Measurements from ENCODE around the gene RAB40B. TPM values are rescaled to one million over a fixed set of nuclear protein-coding genes. Genes with fewer than 3 reads are reported as not detected.

Gene RAB40B
- total RNA-seq, 1 experiment from 2014 or later: 22.4 TPM

DNA sequence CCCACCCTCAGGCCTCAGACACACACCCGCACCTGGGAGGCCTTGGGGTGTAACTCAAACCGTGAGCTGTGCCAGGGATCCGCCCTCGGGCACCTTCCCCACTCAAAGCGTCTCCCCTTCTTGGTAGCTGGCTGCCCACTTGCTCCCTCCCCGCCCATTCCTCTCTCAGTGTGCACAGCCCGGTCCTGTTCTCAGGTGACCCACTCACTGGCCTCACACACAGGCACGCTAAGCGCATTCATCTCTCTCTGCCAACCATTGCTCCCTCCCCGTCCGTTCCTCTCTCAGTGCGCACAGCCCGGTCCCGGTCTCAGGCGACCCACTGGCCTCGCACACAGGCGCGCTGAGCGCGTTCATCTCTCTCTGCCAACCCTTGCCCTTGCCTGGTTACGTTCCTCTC, 71.1 kb downstream of the RAB40B start:
- H3K27me3 ChIP-seq (ENCODE audit: low read length): no peaks in the 10 kb centered on the region
- no peak for TF ChIP-seq EZH2phosphoT487 (IDR thresholded peaks at IDR 0.05; ENCODE audit: borderline replicate concordance, low read length)
- no peak for TF ChIP-seq EZH2 (IDR thresholded peaks at IDR 0.05; ENCODE audit: low read length, unreplicated experiment)
- TF ChIP-seq, protein P1, sequence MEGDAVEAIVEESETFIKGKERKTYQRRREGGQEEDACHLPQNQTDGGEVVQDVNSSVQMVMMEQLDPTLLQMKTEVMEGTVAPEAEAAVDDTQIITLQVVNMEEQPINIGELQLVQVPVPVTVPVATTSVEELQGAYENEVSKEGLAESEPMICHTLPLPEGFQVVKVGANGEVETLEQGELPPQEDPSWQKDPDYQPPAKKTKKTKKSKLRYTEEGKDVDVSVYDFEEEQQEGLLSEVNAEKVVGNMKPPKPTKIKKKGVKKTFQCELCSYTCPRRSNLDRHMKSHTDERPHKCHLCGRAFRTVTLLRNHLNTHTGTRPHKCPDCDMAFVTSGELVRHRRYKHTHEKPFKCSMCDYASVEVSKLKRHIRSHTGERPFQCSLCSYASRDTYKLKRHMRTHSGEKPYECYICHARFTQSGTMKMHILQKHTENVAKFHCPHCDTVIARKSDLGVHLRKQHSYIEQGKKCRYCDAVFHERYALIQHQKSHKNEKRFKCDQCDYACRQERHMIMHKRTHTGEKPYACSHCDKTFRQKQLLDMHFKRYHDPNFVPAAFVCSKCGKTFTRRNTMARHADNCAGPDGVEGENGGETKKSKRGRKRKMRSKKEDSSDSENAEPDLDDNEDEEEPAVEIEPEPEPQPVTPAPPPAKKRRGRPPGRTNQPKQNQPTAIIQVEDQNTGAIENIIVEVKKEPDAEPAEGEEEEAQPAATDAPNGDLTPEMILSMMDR (conservative IDR thresholded peaks at IDR 0.05; ENCODE audit: low read depth, low read length): no peak
- H3K36me3 ChIP-seq (ENCODE audit: low read depth, low read length): peaks cover 45% of the 10 kb centered on the region
- intact Hi-C loops (cut with micrococcal nuclease): no loop called here
- BruUV-seq (replicated peaks): no TSS peak
- no peaks in the 10 kb centered on the region for H3K9me3 ChIP-seq (ENCODE audit: low read length)
- H3K9ac ChIP-seq (ENCODE audit: low read length): no peak overlapping the region
- DNase-seq (no peak), ATAC-seq (no peak)
- peaks cover 4% of the 10 kb centered on the region; the same call in 1 of the 2 replicates for H4K20me1 ChIP-seq (ENCODE audit: low read length)
- POLR2A ChIA-PET (ENCODE audit: unreplicated experiment): no interaction called here
- H3K4me2 ChIP-seq (ENCODE audit: low read length): no peak overlapping the region
- H3K79me2 ChIP-seq (ENCODE audit: low read length): peaks cover 32% of the 10 kb centered on the region
- H3K4me3 ChIP-seq (ENCODE audit: low read length): no peak overlapping the region
- H2AFZ ChIP-seq (ENCODE audit: low read length): no peak overlapping the region
- no peaks in the 10 kb centered on the region for H3K9me2 ChIP-seq (replicated peaks; ENCODE audit: low read length)
- H3F3A ChIP-seq (ENCODE audit: low read length, unreplicated experiment): no peaks in the 10 kb centered on the region
- no peaks in the 10 kb centered on the region for H3K4me1 ChIP-seq (ENCODE audit: insufficient read depth, low read length)
- no peak overlapping the region for H3K27ac ChIP-seq (ENCODE audit: low read length)
- CTCF ChIA-PET: no interaction called here

DNA sequence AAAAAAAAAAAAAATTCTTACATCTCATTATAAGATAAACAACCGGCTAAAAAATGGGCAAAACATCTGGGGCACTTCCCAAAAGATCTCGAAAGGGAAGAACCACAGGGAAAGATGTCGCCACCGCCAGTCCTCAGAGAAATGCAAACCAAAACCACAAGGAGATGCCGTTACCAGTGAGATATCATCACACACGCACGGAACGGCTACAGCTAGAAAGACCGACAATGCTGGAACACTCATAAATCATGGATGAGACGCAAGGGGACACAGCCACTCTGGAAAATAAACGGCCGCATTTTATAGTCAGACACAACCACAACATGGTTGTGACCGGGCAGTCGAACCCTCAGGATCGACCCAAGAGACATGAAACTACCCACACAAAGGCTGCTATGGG, 74.8 kb downstream of the RAB40B start:
- ChIA-PET POLR2A (ENCODE audit: unreplicated experiment) (no interaction called here), CTCF (no interaction called here)
- DNase-seq: no peak
- Histone ChIP-seq H3K36me3 (ENCODE audit: low read depth, low read length) (peaks cover 50% of the 10 kb centered on the region), H3F3A (ENCODE audit: low read length, unreplicated experiment) (no peaks in the 10 kb centered on the region), H4K20me1 (ENCODE audit: low read length) (no peaks in the 10 kb centered on the region), H3K79me2 (ENCODE audit: low read length) (peaks cover 6% of the 10 kb centered on the region; the same call in 1 of the 2 replicates), H3K4me2 (ENCODE audit: low read length) (no peak overlapping the region), H3K9me2 (replicated peaks; ENCODE audit: low read length) (no peaks in the 10 kb centered on the region), H3K27me3 (ENCODE audit: low read length) (no peaks in the 10 kb centered on the region), H3K9ac (ENCODE audit: low read length) (no peak overlapping the region), H3K4me3 (ENCODE audit: low read length) (no peak overlapping the region), H2AFZ (ENCODE audit: low read length) (no peak overlapping the region), H3K4me1 (ENCODE audit: insufficient read depth, low read length) (no peaks in the 10 kb centered on the region), H3K27ac (ENCODE audit: low read length) (no peak overlapping the region), H3K9me3 (ENCODE audit: low read length) (no peaks in the 10 kb centered on the region)
- BruUV-seq (replicated peaks): no TSS peak
- TF ChIP-seq EZH2 (IDR thresholded peaks at IDR 0.05; ENCODE audit: low read length, unreplicated experiment): no peak
- TF ChIP-seq EZH2phosphoT487 (IDR thresholded peaks at IDR 0.05; ENCODE audit: borderline replicate concordance, low read length): no peak
- TF ChIP-seq, protein P1 (conservative IDR thresholded peaks at IDR 0.05; ENCODE audit: low read depth, low read length): no peak
- intact Hi-C loops (cut with micrococcal nuclease): no loop called here
- ATAC-seq: no peak

GRCh38 chr17:82619641-82620040, 78.9 kb downstream of the RAB40B start:
- Histone ChIP-seq H3K79me2 (ENCODE audit: low read length) (0 out of 2 replicates have a peak, but pooled peaks cover 3% of the 10 kb centered on the region), H3K9me2 (replicated peaks; ENCODE audit: low read length) (no peaks in the 10 kb centered on the region), H2AFZ (ENCODE audit: low read length) (no peak overlapping the region), H3K36me3 (ENCODE audit: low read depth, low read length) (peaks cover 58% of the 10 kb centered on the region), H3K9me3 (ENCODE audit: low read length) (no peaks in the 10 kb centered on the region), H3F3A (ENCODE audit: low read length, unreplicated experiment) (no peaks in the 10 kb centered on the region), H3K4me1 (ENCODE audit: insufficient read depth, low read length) (no peaks in the 10 kb centered on the region), H3K4me2 (ENCODE audit: low read length) (no peak overlapping the region), H3K27me3 (ENCODE audit: low read length) (no peaks in the 10 kb centered on the region), H3K9ac (ENCODE audit: low read length) (no peak overlapping the region), H3K4me3 (ENCODE audit: low read length) (no peak overlapping the region), H3K27ac (ENCODE audit: low read length) (no peak overlapping the region), H4K20me1 (ENCODE audit: low read length) (no peaks in the 10 kb centered on the region)
- BruUV-seq (replicated peaks): no TSS peak
- TF ChIP-seq EZH2 (IDR thresholded peaks at IDR 0.05; ENCODE audit: low read length, unreplicated experiment): no peak
- TF ChIP-seq, protein P1 (conservative IDR thresholded peaks at IDR 0.05; ENCODE audit: low read depth, low read length): no peak
- ChIA-PET POLR2A (ENCODE audit: unreplicated experiment) (no interaction called here), CTCF (no interaction called here)
- DNase-seq (no peak), ATAC-seq (no peak)
- intact Hi-C loops (cut with micrococcal nuclease): no loop called here
